ENCODE measurements around the gene ABTB2.

Gene ABTB2

GRCh38 chr11:34145073-34145472, 212.7 kb downstream of the ABTB2 start:
- no peak for DNase-seq (ENCODE audit: extremely low read depth, low read depth)
- TF ChIP-seq CTCF (IDR thresholded peaks at IDR 0.05; ENCODE audit: low read depth, low read length, missing control alignments), result no peak
- H3K4me3 ChIP-seq (replicated peaks; ENCODE audit: low read depth, low read length), result no peak overlapping the region

GRCh38 chr11:34143048-34143447, 214.8 kb downstream of the ABTB2 start:
- no peak for DNase-seq (ENCODE audit: extremely low read depth, low read depth)
- TF ChIP-seq CTCF (IDR thresholded peaks at IDR 0.05; ENCODE audit: low read depth, low read length, missing control alignments), result no peak
- H3K4me3 ChIP-seq (replicated peaks; ENCODE audit: low read depth, low read length), result no peak overlapping the region

GRCh38 chr11:34140149-34140548, 217.7 kb downstream of the ABTB2 start:
- no peak for DNase-seq (ENCODE audit: extremely low read depth, low read depth)
- no peak for TF ChIP-seq CTCF (IDR thresholded peaks at IDR 0.05; ENCODE audit: low read depth, low read length, missing control alignments)
- no peak overlapping the region for H3K4me3 ChIP-seq (replicated peaks; ENCODE audit: low read depth, low read length)

GRCh38 chr11:34139346-34139745, 218.5 kb downstream of the ABTB2 start:
- no peak overlapping the region for H3K4me3 ChIP-seq (replicated peaks; ENCODE audit: low read depth, low read length)
- TF ChIP-seq CTCF (IDR thresholded peaks at IDR 0.05; ENCODE audit: low read depth, low read length, missing control alignments), result no peak
- no peak for DNase-seq (ENCODE audit: extremely low read depth, low read depth)

GRCh38 chr11:34136420-34136819, 221.4 kb downstream of the ABTB2 start:
- no peak overlapping the region for H3K4me3 ChIP-seq (replicated peaks; ENCODE audit: low read depth, low read length)
- no peak for TF ChIP-seq CTCF (IDR thresholded peaks at IDR 0.05; ENCODE audit: low read depth, low read length, missing control alignments)
- no peak for DNase-seq (ENCODE audit: extremely low read depth, low read depth)

GRCh38 chr11:34135439-34135838, 222.4 kb downstream of the ABTB2 start:
- H3K4me3 ChIP-seq (replicated peaks; ENCODE audit: low read depth, low read length), result no peak overlapping the region
- no peak for DNase-seq (ENCODE audit: extremely low read depth, low read depth)
- TF ChIP-seq CTCF (IDR thresholded peaks at IDR 0.05; ENCODE audit: low read depth, low read length, missing control alignments), result no peak

GRCh38 chr11:34134765-34135164, 223.0 kb downstream of the ABTB2 start:
- no peak overlapping the region for H3K4me3 ChIP-seq (replicated peaks; ENCODE audit: low read depth, low read length)
- TF ChIP-seq CTCF (IDR thresholded peaks at IDR 0.05; ENCODE audit: low read depth, low read length, missing control alignments), result no peak
- no peak for DNase-seq (ENCODE audit: extremely low read depth, low read depth)

Measured in HFF-Myc (cell line).